ENCODE measurements around the gene CDH22.

CDH22 gene

DNA sequence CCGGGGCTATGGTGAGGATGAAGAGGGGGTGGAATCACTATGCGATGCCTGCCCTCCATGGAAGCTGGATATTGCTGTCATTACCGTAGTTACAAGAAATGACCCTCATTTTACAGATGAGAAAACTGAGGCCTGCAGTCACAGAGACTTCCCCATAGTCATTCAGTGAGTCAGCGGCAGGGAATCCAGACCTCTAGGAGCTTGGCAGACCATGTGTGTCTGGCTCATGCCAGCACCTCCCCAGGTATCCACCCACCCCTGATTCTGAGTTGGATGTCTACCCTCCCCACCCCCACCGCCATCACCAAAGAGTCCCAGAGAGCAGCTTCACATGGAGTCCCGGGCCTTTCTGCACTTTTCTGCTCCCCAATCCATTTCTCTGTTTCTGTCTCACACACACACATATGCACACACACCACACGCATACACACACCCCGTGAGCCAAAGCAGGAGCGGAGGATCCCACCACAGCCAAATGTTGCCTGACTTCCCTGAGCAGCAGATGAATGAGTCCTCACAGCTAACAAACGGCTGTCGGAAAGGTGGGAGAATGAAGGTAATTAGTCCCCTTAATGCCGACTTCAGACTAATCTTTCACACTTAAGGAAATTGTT lies 24.8 kb downstream of the CDH22 start:
- Histone ChIP-seq H3K4me1 (ENCODE audit: control insufficient read depth, insufficient read depth, low read length) (no peaks in the 10 kb centered on the region), H3K27me3 (ENCODE audit: control insufficient read depth, insufficient read depth, low read length) (peaks cover 8% of the 10 kb centered on the region), H3K4me3 (ENCODE audit: low read length) (no peak overlapping the region), H3K36me3 (ENCODE audit: control insufficient read depth, insufficient read depth, low read length) (no peaks in the 10 kb centered on the region), H3K9ac (ENCODE audit: low read length) (no peak overlapping the region), H3K9me3 (ENCODE audit: control insufficient read depth, low read length) (no peaks in the 10 kb centered on the region)

- no peaks in the 10 kb centered on the region for H3K9me3 ChIP-seq (ENCODE audit: control insufficient read depth, low read length)
- H3K9ac ChIP-seq (ENCODE audit: low read length), result no peak overlapping the region
- H3K36me3 ChIP-seq (ENCODE audit: control insufficient read depth, insufficient read depth, low read length), result no peaks in the 10 kb centered on the region
- no peak overlapping the region for H3K4me3 ChIP-seq (ENCODE audit: low read length)
- H3K27me3 ChIP-seq (ENCODE audit: control insufficient read depth, insufficient read depth, low read length), result peaks cover 11% of the 10 kb centered on the region
- no peaks in the 10 kb centered on the region for H3K4me1 ChIP-seq (ENCODE audit: control insufficient read depth, insufficient read depth, low read length)
These were observed 25.6 kb downstream of the CDH22 start for GRCh38 chr20:46282669-46283068.

GRCh38 chr20:46279103-46279502 lies 29.2 kb downstream of the CDH22 start:
- no peaks in the 10 kb centered on the region for H3K36me3 ChIP-seq (ENCODE audit: control insufficient read depth, insufficient read depth, low read length)
- no peaks in the 10 kb centered on the region for H3K9me3 ChIP-seq (ENCODE audit: control insufficient read depth, low read length)
- H3K9ac ChIP-seq (ENCODE audit: low read length), result no peak overlapping the region
- no peaks in the 10 kb centered on the region for H3K4me1 ChIP-seq (ENCODE audit: control insufficient read depth, insufficient read depth, low read length)
- no peak overlapping the region for H3K4me3 ChIP-seq (ENCODE audit: low read length)
- H3K27me3 ChIP-seq (ENCODE audit: control insufficient read depth, insufficient read depth, low read length), result peaks cover 6% of the 10 kb centered on the region

- H3K9me3 ChIP-seq (ENCODE audit: control insufficient read depth, low read length), result no peaks in the 10 kb centered on the region
- H3K36me3 ChIP-seq (ENCODE audit: control insufficient read depth, insufficient read depth, low read length), result no peaks in the 10 kb centered on the region
- H3K4me1 ChIP-seq (ENCODE audit: control insufficient read depth, insufficient read depth, low read length), result no peaks in the 10 kb centered on the region
- no peak overlapping the region for H3K4me3 ChIP-seq (ENCODE audit: low read length)
- H3K27me3 ChIP-seq (ENCODE audit: control insufficient read depth, insufficient read depth, low read length), result peaks cover 3% of the 10 kb centered on the region
- H3K9ac ChIP-seq (ENCODE audit: low read length), result no peak overlapping the region
These were observed 30.7 kb downstream of the CDH22 start for GRCh38 chr20:46277602-46278001.

GRCh38 chr20:46276531-46276930 lies 31.8 kb downstream of the CDH22 start:
- Histone ChIP-seq H3K9ac (ENCODE audit: low read length) (no peak overlapping the region), H3K27me3 (ENCODE audit: control insufficient read depth, insufficient read depth, low read length) (peaks cover 3% of the 10 kb centered on the region), H3K4me3 (ENCODE audit: low read length) (no peak overlapping the region)

DNA sequence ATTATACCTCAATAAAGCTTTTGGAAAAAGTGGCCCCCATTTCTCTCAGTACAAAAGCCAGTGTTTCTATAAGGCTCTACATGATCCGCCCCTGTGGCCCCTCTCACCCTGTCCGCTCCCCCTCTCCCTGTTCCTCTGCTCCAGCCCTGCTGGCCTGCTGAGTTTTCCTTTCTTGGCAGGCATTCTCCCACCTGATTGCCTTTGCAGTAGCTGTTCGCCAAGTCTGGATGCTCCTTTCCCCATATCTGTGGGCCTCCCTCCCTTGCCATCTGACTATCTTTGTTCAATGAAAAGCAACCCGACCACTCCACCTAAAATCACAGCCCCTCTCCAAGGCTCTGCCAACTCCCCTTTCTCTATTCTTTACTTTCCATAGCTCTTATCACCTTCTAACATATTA lies 33.2 kb downstream of the CDH22 start:
- Histone ChIP-seq H3K9ac (ENCODE audit: low read length) (no peak overlapping the region), H3K36me3 (ENCODE audit: control insufficient read depth, insufficient read depth, low read length) (no peaks in the 10 kb centered on the region), H3K4me3 (ENCODE audit: low read length) (no peak overlapping the region), H3K27me3 (ENCODE audit: control insufficient read depth, insufficient read depth, low read length) (peaks cover 3% of the 10 kb centered on the region), H3K4me1 (ENCODE audit: control insufficient read depth, insufficient read depth, low read length) (no peaks in the 10 kb centered on the region), H3K9me3 (ENCODE audit: control insufficient read depth, low read length) (no peaks in the 10 kb centered on the region)

More at GRCh38 chr20:46276531-46276930, 31.8 kb downstream of the CDH22 start:
- no peaks in the 10 kb centered on the region for H3K4me1 ChIP-seq (ENCODE audit: control insufficient read depth, insufficient read depth, low read length)
- no peaks in the 10 kb centered on the region for H3K9me3 ChIP-seq (ENCODE audit: control insufficient read depth, low read length)
- H3K36me3 ChIP-seq (ENCODE audit: control insufficient read depth, insufficient read depth, low read length), result no peaks in the 10 kb centered on the region

GRCh38 chr20:46273717-46274116 lies 34.6 kb downstream of the CDH22 start:
- Histone ChIP-seq H3K9ac (ENCODE audit: low read length) (no peak overlapping the region), H3K4me1 (ENCODE audit: control insufficient read depth, insufficient read depth, low read length) (no peaks in the 10 kb centered on the region), H3K36me3 (ENCODE audit: control insufficient read depth, insufficient read depth, low read length) (no peaks in the 10 kb centered on the region), H3K27me3 (ENCODE audit: control insufficient read depth, insufficient read depth, low read length) (peaks cover 3% of the 10 kb centered on the region), H3K9me3 (ENCODE audit: control insufficient read depth, low read length) (no peaks in the 10 kb centered on the region), H3K4me3 (ENCODE audit: low read length) (no peak overlapping the region)

- Histone ChIP-seq H3K9ac (ENCODE audit: low read length) (no peak overlapping the region), H3K27me3 (ENCODE audit: control insufficient read depth, insufficient read depth, low read length) (peaks cover 6% of the 10 kb centered on the region), H3K4me1 (ENCODE audit: control insufficient read depth, insufficient read depth, low read length) (no peaks in the 10 kb centered on the region), H3K4me3 (ENCODE audit: low read length) (no peak overlapping the region), H3K9me3 (ENCODE audit: control insufficient read depth, low read length) (no peaks in the 10 kb centered on the region), H3K36me3 (ENCODE audit: control insufficient read depth, insufficient read depth, low read length) (no peaks in the 10 kb centered on the region)
These were observed 35.8 kb downstream of the CDH22 start for GRCh38 chr20:46272389-46273047.

DNA sequence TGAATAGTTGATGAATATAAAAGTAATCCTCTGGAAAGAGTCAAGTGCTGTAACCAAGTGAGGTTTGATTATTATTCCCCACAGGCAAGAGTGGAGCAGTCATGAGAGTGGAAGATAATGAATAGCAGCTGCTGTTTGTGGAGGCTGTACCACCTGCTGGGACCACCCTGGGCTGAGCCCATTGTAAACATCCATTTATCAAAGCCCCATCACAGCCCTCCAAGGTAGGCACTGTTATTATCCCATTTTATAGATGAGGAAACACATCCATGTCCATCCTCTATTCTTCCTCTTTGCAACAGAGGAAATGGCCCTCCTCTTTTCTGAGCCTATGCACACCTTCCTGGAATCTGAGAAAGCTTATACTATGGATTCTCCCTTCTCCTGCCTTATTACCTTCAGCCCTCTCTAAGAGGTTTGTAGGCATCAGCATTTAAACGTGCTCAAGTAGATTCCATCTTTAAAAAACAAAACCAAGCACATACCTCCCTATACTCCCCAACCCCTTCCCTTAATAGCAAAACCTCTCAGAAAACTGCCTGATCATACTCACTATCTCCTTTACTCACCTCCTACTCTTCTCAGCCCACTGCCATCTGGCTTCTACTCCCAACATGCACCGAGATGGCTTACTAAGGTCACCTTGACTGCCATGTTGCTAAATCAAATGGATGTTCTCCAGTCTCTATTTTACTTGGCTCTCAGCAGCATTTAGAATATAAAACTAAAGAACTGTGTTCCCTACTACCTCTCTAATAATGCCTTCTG lies 37.1 kb downstream of the CDH22 start:
- no peak overlapping the region for H3K9ac ChIP-seq (ENCODE audit: low read length)
- no peaks in the 10 kb centered on the region for H3K36me3 ChIP-seq (ENCODE audit: control insufficient read depth, insufficient read depth, low read length)
- no peaks in the 10 kb centered on the region for H3K9me3 ChIP-seq (ENCODE audit: control insufficient read depth, low read length)
- H3K4me1 ChIP-seq (ENCODE audit: control insufficient read depth, insufficient read depth, low read length), result no peaks in the 10 kb centered on the region
- peaks cover 8% of the 10 kb centered on the region for H3K27me3 ChIP-seq (ENCODE audit: control insufficient read depth, insufficient read depth, low read length)
- H3K4me3 ChIP-seq (ENCODE audit: low read length), result no peak overlapping the region

DNA sequence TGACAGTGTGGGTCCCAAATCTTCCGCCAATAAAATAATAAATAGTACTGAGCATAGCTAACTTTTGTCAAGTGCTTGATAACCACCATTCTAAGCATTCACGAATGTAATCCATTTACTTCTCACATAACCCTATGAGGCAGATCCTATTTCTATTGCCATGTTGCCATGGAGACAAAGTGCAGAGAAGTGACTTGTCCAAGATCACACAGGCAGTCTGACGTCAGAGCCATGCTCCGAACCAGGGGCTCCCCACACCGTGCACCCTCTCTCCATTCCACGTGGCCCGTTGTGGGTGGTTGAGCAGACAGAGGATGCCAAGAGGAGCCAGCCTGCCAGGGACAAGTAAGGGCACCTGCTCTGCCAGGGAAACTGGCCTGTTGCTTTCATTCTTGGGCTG lies 38.9 kb downstream of the CDH22 start:
- no peak overlapping the region for H3K9ac ChIP-seq (ENCODE audit: low read length)
- peaks cover 8% of the 10 kb centered on the region for H3K27me3 ChIP-seq (ENCODE audit: control insufficient read depth, insufficient read depth, low read length)
- no peaks in the 10 kb centered on the region for H3K4me1 ChIP-seq (ENCODE audit: control insufficient read depth, insufficient read depth, low read length)
- no peak overlapping the region for H3K4me3 ChIP-seq (ENCODE audit: low read length)
- H3K36me3 ChIP-seq (ENCODE audit: control insufficient read depth, insufficient read depth, low read length), result no peaks in the 10 kb centered on the region
- H3K9me3 ChIP-seq (ENCODE audit: control insufficient read depth, low read length), result no peaks in the 10 kb centered on the region

- Histone ChIP-seq H3K4me1 (ENCODE audit: control insufficient read depth, insufficient read depth, low read length) (no peaks in the 10 kb centered on the region), H3K4me3 (ENCODE audit: low read length) (no peak overlapping the region), H3K9ac (ENCODE audit: low read length) (no peak overlapping the region), H3K36me3 (ENCODE audit: control insufficient read depth, insufficient read depth, low read length) (no peaks in the 10 kb centered on the region), H3K27me3 (ENCODE audit: control insufficient read depth, insufficient read depth, low read length) (peaks cover 8% of the 10 kb centered on the region), H3K9me3 (ENCODE audit: control insufficient read depth, low read length) (no peaks in the 10 kb centered on the region)
These were observed 39.6 kb downstream of the CDH22 start for GRCh38 chr20:46268662-46269061.

GRCh38 chr20:46268131-46268614 lies 40.1 kb downstream of the CDH22 start:
- Histone ChIP-seq H3K36me3 (ENCODE audit: control insufficient read depth, insufficient read depth, low read length) (no peaks in the 10 kb centered on the region), H3K4me1 (ENCODE audit: control insufficient read depth, insufficient read depth, low read length) (no peaks in the 10 kb centered on the region), H3K4me3 (ENCODE audit: low read length) (no peak overlapping the region), H3K27me3 (ENCODE audit: control insufficient read depth, insufficient read depth, low read length) (peaks cover 8% of the 10 kb centered on the region), H3K9me3 (ENCODE audit: control insufficient read depth, low read length) (no peaks in the 10 kb centered on the region), H3K9ac (ENCODE audit: low read length) (no peak overlapping the region)
